OCI-LY1 (cell line): ENCODE data around the gene PMVK.

Experiments
- H2AFZ ChIP-seq: fragments of 200-600 bp; sonication (generic), shearing (Covaris generic); 2 replicates; pipeline ENCODE4 v1.6.0; 2014; ENCODE audit warnings: antibody characterized with exemption, mild to moderate bottlenecking, low read length
- H3F3A ChIP-seq: fragments of 200-600 bp; sonication (generic), shearing (Covaris generic); 2 replicates; pipeline ENCODE4 v1.6.0; 2014; ENCODE audit warnings: mild to moderate bottlenecking, antibody characterized with exemption, low read length, moderate library complexity; ENCODE audit not compliant: insufficient read depth
- H3K27ac ChIP-seq: fragments of 200-600 bp; sonication (generic); 2 replicates; pipeline ENCODE4 v1.5.1; 2014; ENCODE audit warnings: low read length, mixed run types, mild to moderate bottlenecking, low read depth; ENCODE audit not compliant: poor library complexity, severe bottlenecking
- H3K27me3 ChIP-seq: fragments of 200-600 bp; sonication (generic); 2 replicates; pipeline ENCODE4 v1.6.0; 2014; ENCODE audit warnings: antibody characterized with exemption, mild to moderate bottlenecking, low read length, moderate library complexity; ENCODE audit not compliant: insufficient read depth
- H3K36me3 ChIP-seq: fragments of 200-600 bp; sonication (generic); 2 replicates; pipeline ENCODE4 v1.6.1; 2014; ENCODE audit warnings: mild to moderate bottlenecking, antibody characterized with exemption, low read length, moderate library complexity, mixed read lengths; ENCODE audit not compliant: insufficient read depth
- H3K4me1 ChIP-seq: fragments of 200-600 bp; sonication (generic); 2 replicates; pipeline ENCODE4 v1.5.1; 2014; ENCODE audit warnings: mild to moderate bottlenecking, low read length, moderate library complexity; ENCODE audit not compliant: insufficient read depth, severe bottlenecking
- H3K4me2 ChIP-seq: fragments of 200-600 bp; sonication (generic), shearing (Covaris generic); 2 replicates; pipeline ENCODE4 v1.6.1; 2014; ENCODE audit warnings: low read length
- H3K4me3 ChIP-seq: fragments of 200-600 bp; sonication (generic); 2 replicates; pipeline ENCODE4 v1.5.1; 2014; ENCODE audit warnings: low read length, low read depth, mild to moderate bottlenecking, mixed read lengths; ENCODE audit not compliant: poor library complexity, severe bottlenecking
- H3K79me2 ChIP-seq: fragments of 200-600 bp; shearing (Covaris generic); 2 replicates; pipeline ENCODE4 v1.6.1; 2016; ENCODE audit warnings: mixed run types, low read length, mixed read lengths; ENCODE audit not compliant: insufficient read depth
- H3K9ac ChIP-seq: fragments of 200-600 bp; sonication (generic), shearing (Covaris generic); 2 replicates; pipeline ENCODE4 v1.6.1; 2014; ENCODE audit warnings: mild to moderate bottlenecking, low read length, mixed read lengths
- H3K9me2 ChIP-seq: fragments of 200-600 bp; sonication (generic), shearing (Covaris generic); 2 replicates; pipeline ENCODE4 v1.6.1; 2014; ENCODE audit warnings: low read depth, mild to moderate bottlenecking, low read length, mixed read lengths
- H3K9me3 ChIP-seq: fragments of 200-600 bp; shearing (Covaris generic); 2 replicates; pipeline ENCODE4 v1.6.1; 2014; ENCODE audit warnings: low read length, mixed read lengths
- H4K20me1 ChIP-seq: fragments of 200-600 bp; sonication (generic), shearing (Covaris generic); 2 replicates; pipeline ENCODE4 v1.6.0; 2016; ENCODE audit warnings: mild to moderate bottlenecking, low read length; ENCODE audit not compliant: insufficient read depth
- EZH2 ChIP-seq: fragments of 200-600 bp; sonication (generic), shearing (Covaris generic); IDR thresholded peaks from 2 replicates; pipeline ENCODE4 v1.8.0; 2017; ENCODE audit warnings: borderline replicate concordance, mixed run types, mild to moderate bottlenecking, antibody characterized with exemption, low read length, moderate library complexity, mixed read lengths
- TF ChIP-seq, protein P1 (sequence below): fragments of 200-600 bp; sonication (generic), shearing (Covaris generic); IDR thresholded peaks from 2 replicates; pipeline ENCODE4 v1.5.1; 2017; ENCODE audit warnings: mild to moderate bottlenecking, antibody characterized with exemption, low read length, moderate library complexity, mixed read lengths

The PMVK gene

DNA sequence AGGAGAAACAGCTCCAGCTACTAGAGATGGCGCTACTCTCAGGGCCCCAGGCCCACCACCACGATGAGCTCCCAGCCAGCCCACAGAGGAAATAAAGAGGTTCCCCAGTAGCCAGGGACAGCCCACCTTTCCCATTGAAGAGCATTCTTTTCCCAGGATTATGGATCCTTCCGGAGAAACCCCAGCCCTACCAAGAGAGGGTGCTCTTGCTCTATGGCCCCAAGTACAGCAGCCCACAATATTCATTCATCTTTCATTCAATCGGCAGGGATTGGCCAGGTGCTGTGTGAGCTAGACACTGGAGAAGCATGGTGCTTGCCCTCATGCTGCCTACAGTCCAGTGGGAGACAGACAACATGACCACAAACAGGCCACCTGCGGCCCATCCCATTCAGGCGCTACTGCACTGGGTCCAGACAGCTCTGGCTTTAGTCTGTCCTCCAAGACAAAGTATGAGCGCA is 29.9 kb downstream of the PMVK start:
- Histone ChIP-seq H3K27ac (no peak overlapping the region), H3K36me3 (no peaks in the 10 kb centered on the region), H4K20me1 (no peaks in the 10 kb centered on the region), H3K4me3 (no peak overlapping the region), H3K79me2 (no peaks in the 10 kb centered on the region), H3K4me2 (no peak overlapping the region), H3K9ac (no peak overlapping the region), H3K4me1 (no peaks in the 10 kb centered on the region), H3K27me3 (no peaks in the 10 kb centered on the region), H2AFZ (no peak overlapping the region), H3K9me2 (no peaks in the 10 kb centered on the region), H3F3A (no peaks in the 10 kb centered on the region), H3K9me3 (no peaks in the 10 kb centered on the region)
- no peak for TF ChIP-seq EZH2
- TF ChIP-seq, protein P1, sequence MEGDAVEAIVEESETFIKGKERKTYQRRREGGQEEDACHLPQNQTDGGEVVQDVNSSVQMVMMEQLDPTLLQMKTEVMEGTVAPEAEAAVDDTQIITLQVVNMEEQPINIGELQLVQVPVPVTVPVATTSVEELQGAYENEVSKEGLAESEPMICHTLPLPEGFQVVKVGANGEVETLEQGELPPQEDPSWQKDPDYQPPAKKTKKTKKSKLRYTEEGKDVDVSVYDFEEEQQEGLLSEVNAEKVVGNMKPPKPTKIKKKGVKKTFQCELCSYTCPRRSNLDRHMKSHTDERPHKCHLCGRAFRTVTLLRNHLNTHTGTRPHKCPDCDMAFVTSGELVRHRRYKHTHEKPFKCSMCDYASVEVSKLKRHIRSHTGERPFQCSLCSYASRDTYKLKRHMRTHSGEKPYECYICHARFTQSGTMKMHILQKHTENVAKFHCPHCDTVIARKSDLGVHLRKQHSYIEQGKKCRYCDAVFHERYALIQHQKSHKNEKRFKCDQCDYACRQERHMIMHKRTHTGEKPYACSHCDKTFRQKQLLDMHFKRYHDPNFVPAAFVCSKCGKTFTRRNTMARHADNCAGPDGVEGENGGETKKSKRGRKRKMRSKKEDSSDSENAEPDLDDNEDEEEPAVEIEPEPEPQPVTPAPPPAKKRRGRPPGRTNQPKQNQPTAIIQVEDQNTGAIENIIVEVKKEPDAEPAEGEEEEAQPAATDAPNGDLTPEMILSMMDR, result peak; percentile 32; the same call in 1 of the 2 replicates

- H3K9me2 ChIP-seq, result no peaks in the 10 kb centered on the region
- no peak overlapping the region for H2AFZ ChIP-seq
- no peaks in the 10 kb centered on the region for H3K79me2 ChIP-seq
- H3K9ac ChIP-seq, result no peak overlapping the region
- H3K4me3 ChIP-seq, result no peak overlapping the region
- H3K36me3 ChIP-seq, result no peaks in the 10 kb centered on the region
- H3K9me3 ChIP-seq, result no peaks in the 10 kb centered on the region
- no peak overlapping the region for H3K4me2 ChIP-seq
- TF ChIP-seq, protein P1, result no peak
- TF ChIP-seq EZH2, result no peak
- H4K20me1 ChIP-seq, result no peaks in the 10 kb centered on the region
- no peaks in the 10 kb centered on the region for H3F3A ChIP-seq
- peaks cover 2% of the 10 kb centered on the region; the same call in 1 of the 2 replicates for H3K27me3 ChIP-seq
- H3K27ac ChIP-seq, result no peak overlapping the region
- no peaks in the 10 kb centered on the region for H3K4me1 ChIP-seq
Observed at GRCh38 chr1:154902938-154903566, 33.5 kb downstream of the PMVK start.

DNA sequence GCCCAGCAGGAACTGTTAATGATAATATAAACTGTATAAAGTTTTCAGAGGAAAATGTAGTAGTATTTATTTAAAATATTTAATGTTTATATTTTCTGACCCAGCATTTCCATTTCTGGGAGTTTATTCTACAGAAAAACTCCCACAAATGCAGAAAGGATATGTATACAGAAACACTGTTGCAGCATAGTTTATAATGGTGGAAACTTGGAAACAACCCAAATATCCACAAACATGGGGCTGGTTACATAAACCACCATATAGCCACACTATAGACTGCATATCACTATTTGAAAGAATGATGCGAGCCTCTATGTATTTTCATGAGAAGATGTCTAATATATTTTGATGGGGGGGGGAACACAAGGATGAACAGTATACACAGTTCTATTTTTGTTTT is 34.9 kb downstream of the PMVK start:
- Histone ChIP-seq H3K9me2 (no peaks in the 10 kb centered on the region), H3K27me3 (peaks cover 9% of the 10 kb centered on the region; the same call in 1 of the 2 replicates), H3K79me2 (no peaks in the 10 kb centered on the region), H3K9me3 (no peaks in the 10 kb centered on the region), H3K4me2 (no peak overlapping the region), H4K20me1 (no peaks in the 10 kb centered on the region), H3K36me3 (no peaks in the 10 kb centered on the region), H3K4me3 (no peak overlapping the region), H3K9ac (no peak overlapping the region), H3K27ac (no peak overlapping the region), H3K4me1 (no peaks in the 10 kb centered on the region), H2AFZ (no peak overlapping the region), H3F3A (no peaks in the 10 kb centered on the region)
- TF ChIP-seq, protein P1, result no peak
- TF ChIP-seq EZH2, result no peak
